Astrocyte (in vitro differentiated cells and primary cell): Measurements from ENCODE around the gene RAP1GAP. TPM values are rescaled to one million over a fixed set of nuclear protein-coding genes. Genes with fewer than 3 reads are reported as not detected.

Experiments used
- DNase-seq: peaks from one replicate; pipeline ENCODE4 v3.0.0-alpha.2; 2010; ENCODE audit warnings: low read depth
- FAIRE-seq: peaks from 2 replicates; lab custom pipeline; 2011; peaks lifted over from hg19 to GRCh38; lab: Jason Lieb, UNC
- H2AFZ ChIP-seq: 2 replicates; pipeline ENCODE4 v1.6.0; 2012; ENCODE audit warnings: low read depth, low read length, inconsistent platforms
- H3K27ac ChIP-seq: 2 replicates; pipeline ENCODE4 v1.5.1; 2011; ENCODE audit warnings: low read depth, low read length, inconsistent platforms
- H3K27me3 ChIP-seq: 2 replicates; pipeline ENCODE4 v1.6.0; 2011; ENCODE audit warnings: low read length, inconsistent platforms; ENCODE audit not compliant: insufficient read depth
- H3K36me3 ChIP-seq: 2 replicates; pipeline ENCODE4 v1.5.1; 2011; ENCODE audit warnings: low read length, inconsistent platforms; ENCODE audit not compliant: insufficient read depth
- H3K4me1 ChIP-seq: 2 replicates; pipeline ENCODE4 v1.5.1; 2011; ENCODE audit warnings: low read length, inconsistent platforms; ENCODE audit not compliant: insufficient read depth
- H3K4me2 ChIP-seq: 2 replicates; pipeline ENCODE4 v1.6.0; 2012; ENCODE audit warnings: low read length, inconsistent platforms
- H3K4me3 ChIP-seq: 2 replicates; pipeline ENCODE4 v1.5.1; 2011; ENCODE audit warnings: low read depth, mild to moderate bottlenecking, low read length, inconsistent platforms; ENCODE audit not compliant: insufficient read depth
- H3K79me2 ChIP-seq: 2 replicates; pipeline ENCODE4 v1.6.0; 2012; ENCODE audit warnings: mild to moderate bottlenecking, low read length, inconsistent platforms; ENCODE audit not compliant: insufficient read depth
- H3K9ac ChIP-seq: 2 replicates; pipeline ENCODE4 v1.6.0; 2012; ENCODE audit warnings: mild to moderate bottlenecking, low read length, inconsistent platforms
- H3K9me3 ChIP-seq: 2 replicates; pipeline ENCODE4 v1.5.1; 2012; ENCODE audit warnings: low read depth, mild to moderate bottlenecking, low read length, inconsistent platforms; ENCODE audit not compliant: insufficient read depth
- H4K20me1 ChIP-seq: 2 replicates; pipeline ENCODE4 v1.6.0; 2012; ENCODE audit warnings: low read length, inconsistent platforms; ENCODE audit not compliant: insufficient read depth
- H3K27ac Mint-ChIP-seq: one replicate; pipeline ENCODE4 v1.8.0; 2021; ENCODE audit warnings: mild to moderate bottlenecking, mixed read lengths; ENCODE audit not compliant: unreplicated experiment
- H3K27me3 Mint-ChIP-seq: one replicate; pipeline ENCODE4 v1.8.0; 2021; ENCODE audit warnings: low read depth, mixed read lengths; ENCODE audit not compliant: unreplicated experiment
- H3K36me3 Mint-ChIP-seq: one replicate; pipeline ENCODE4 v1.8.0; 2021; ENCODE audit warnings: low read depth, mixed read lengths; ENCODE audit not compliant: unreplicated experiment
- H3K4me1 Mint-ChIP-seq: one replicate; pipeline ENCODE4 v1.8.0; 2021; ENCODE audit warnings: low read depth, mixed read lengths; ENCODE audit not compliant: unreplicated experiment
- H3K4me3 Mint-ChIP-seq: one replicate; pipeline ENCODE4 v1.8.0; 2021; ENCODE audit warnings: mild to moderate bottlenecking, moderate library complexity, mixed read lengths; ENCODE audit not compliant: unreplicated experiment
- H3K9me3 Mint-ChIP-seq: one replicate; pipeline ENCODE4 v1.8.0; 2021; ENCODE audit warnings: mild to moderate bottlenecking, mixed read lengths; ENCODE audit not compliant: unreplicated experiment
- CTCF ChIP-seq: IDR thresholded peaks from 2 replicates; pipeline ENCODE4 v1.5.1; 2011; ENCODE audit warnings: low read depth, mild to moderate bottlenecking, inconsistent platforms, low read length, moderate library complexity; ENCODE audit not compliant: insufficient read depth
- EZH2 ChIP-seq: IDR thresholded peaks from 2 replicates; pipeline ENCODE4 v1.6.1; 2012; ENCODE audit warnings: mild to moderate bottlenecking, low read length, inconsistent platforms; ENCODE audit not compliant: insufficient read depth
- total RNA-seq: library from RNA; stranded (reverse); gene quantifications from 2 replicates; pipeline ENCODE4 v1.2.1, GENCODE V29; 2021

The RAP1GAP gene
- total RNA-seq, 1 donor from 2014 or later: 3.2 TPM

DNA sequence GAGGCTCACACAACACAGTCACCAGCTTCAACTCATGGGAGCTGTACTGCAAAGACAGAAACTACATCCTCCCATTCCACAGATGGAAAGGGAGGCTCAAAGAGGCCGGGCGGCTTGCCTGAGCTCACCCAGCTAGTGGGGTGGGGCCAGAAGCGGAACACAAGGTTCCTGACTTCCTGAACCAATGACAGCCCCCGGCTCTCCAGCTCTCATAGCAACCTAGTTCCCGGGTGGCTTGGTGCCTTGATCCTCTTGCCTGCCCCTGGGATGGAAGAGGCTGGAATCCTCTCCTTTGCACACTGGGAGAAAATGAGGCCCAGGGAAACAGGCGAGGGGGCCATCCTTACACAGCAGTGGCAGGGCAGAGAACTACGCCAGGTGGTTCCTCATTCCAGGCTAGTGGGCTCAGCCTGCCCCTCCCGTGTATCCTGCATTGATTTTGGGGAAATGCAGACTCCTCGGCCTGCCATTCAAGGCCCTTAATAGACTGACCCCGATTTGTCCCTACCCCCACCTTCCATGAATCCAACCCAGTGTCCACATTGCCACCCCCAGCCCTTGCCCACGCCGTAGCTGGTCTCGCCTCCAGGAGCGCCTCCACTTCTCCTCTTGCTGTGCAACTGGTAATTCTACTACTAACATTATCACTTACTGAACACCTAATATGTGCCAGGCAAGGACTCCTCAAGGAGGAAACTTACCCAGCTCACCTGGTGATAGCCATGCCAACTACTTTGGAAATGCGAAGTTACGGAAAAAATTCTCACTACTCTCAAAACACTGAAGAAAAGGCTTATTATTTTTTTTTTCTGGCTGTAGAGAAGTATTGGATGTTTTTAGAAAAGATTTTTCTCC lies 5.0 kb downstream of the RAP1GAP start:
- Histone ChIP-seq H4K20me1 (peaks cover 22% of the 10 kb centered on the region), H3K4me1 (peaks cover 6% of the 10 kb centered on the region), H3K4me2 (no peak overlapping the region), H2AFZ (no peak overlapping the region), H3K79me2 (no peaks in the 10 kb centered on the region), H3K9ac (no peak overlapping the region), H3K36me3 (no peaks in the 10 kb centered on the region), H3K27ac (no peak overlapping the region), H3K9me3 (no peaks in the 10 kb centered on the region), H3K27me3 (peaks cover 46% of the 10 kb centered on the region), H3K4me3 (no peak overlapping the region)
- Mint-ChIP-seq H3K4me1 (peaks cover 2% of the 10 kb centered on the region), H3K27ac (no peak overlapping the region), H3K4me3 (peak overlapping the region; percentile 47), H3K9me3 (no peaks in the 10 kb centered on the region), H3K27me3 (peaks cover 46% of the 10 kb centered on the region), H3K36me3 (no peaks in the 10 kb centered on the region)
- TF ChIP-seq CTCF: no peak
- TF ChIP-seq EZH2: no peak
- no peak for FAIRE-seq
- no peak for DNase-seq

DNA sequence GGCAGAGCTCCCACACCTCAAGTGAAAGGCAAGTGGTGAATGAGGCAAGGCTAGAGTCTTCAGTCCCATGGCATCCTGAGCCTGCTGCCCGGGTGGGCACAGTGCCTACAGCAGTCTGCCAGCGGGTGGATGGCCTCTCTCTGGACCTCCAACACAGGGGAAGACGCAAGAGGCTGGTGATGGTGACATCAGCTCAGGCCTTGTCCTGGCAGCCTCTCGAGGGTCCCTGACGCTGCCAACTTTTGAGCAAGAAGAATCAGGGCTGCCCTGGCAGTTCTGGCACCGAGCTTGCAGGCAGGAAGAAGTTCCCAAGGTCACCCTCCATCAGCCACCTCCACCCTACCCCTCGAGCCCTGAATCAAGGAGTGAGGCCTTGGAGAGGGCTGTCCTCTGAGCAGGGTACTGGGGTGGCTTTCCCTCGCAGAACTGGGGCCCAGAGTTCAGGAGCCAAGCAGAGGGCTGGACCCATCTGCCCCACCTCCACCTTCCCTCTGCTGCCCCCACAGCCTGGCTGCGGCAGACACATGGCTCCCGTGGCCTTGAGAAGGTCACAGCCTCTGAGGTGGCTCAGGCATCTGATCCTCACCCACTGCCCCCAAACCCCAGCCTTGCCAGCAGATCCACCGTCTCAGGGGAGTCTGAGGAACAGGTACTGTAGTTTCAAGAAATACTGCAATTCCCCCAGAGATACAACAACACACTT lies 5.8 kb downstream of the RAP1GAP start:
- Histone ChIP-seq H2AFZ (no peak overlapping the region), H3K9ac (no peak overlapping the region), H3K27me3 (peaks cover 41% of the 10 kb centered on the region), H3K27ac (no peak overlapping the region), H4K20me1 (peaks cover 22% of the 10 kb centered on the region), H3K4me2 (no peak overlapping the region), H3K4me3 (no peak overlapping the region), H3K9me3 (no peaks in the 10 kb centered on the region), H3K4me1 (peaks cover 3% of the 10 kb centered on the region), H3K79me2 (no peaks in the 10 kb centered on the region), H3K36me3 (no peaks in the 10 kb centered on the region)
- Mint-ChIP-seq H3K36me3 (no peaks in the 10 kb centered on the region), H3K27me3 (peaks cover 46% of the 10 kb centered on the region), H3K4me1 (peaks cover 2% of the 10 kb centered on the region), H3K27ac (no peak overlapping the region), H3K4me3 (no peak overlapping the region), H3K9me3 (no peaks in the 10 kb centered on the region)
- FAIRE-seq: no peak
- TF ChIP-seq EZH2 (no peak), CTCF (no peak)
- no peak for DNase-seq
